K562 (cell line): ENCODE data around the gene VPS37B. TPM values are rescaled to one million over a fixed set of nuclear protein-coding genes. Genes with fewer than 3 reads are reported as not detected.

Source experiments
- CBX2 ChIP-seq: fragments of 200-600 bp; sonication (generic); IDR thresholded peaks from one replicate; pipeline ENCODE4 v1.6.1; 2012; ENCODE audit warnings: mild to moderate bottlenecking, low read length, inconsistent platforms; ENCODE audit not compliant: insufficient read depth, poor library complexity, severe bottlenecking
- CHD7 ChIP-seq: fragments of 200-600 bp; sonication (generic); IDR thresholded peaks from one replicate; pipeline ENCODE4 v1.6.1; 2012; ENCODE audit warnings: mild to moderate bottlenecking, low read depth, low read length, inconsistent platforms
- FOXJ2 ChIP-seq: fragments of 200-800 bp; sonication (Bioruptor generic); IDR thresholded peaks from 2 replicates; pipeline ENCODE4 v1.6.1; 2016; ENCODE audit warnings: missing genetic modification characterization, missing compliant biosample characterization
- GTF2B ChIP-seq: IDR thresholded peaks from 2 replicates; pipeline ENCODE4 v1.6.1; 2011; ENCODE audit not compliant: insufficient read length; ENCODE audit errors: extremely low read depth
- HDAC6 ChIP-seq: IDR thresholded peaks from 2 replicates; pipeline ENCODE4 v1.6.1; 2012; ENCODE audit warnings: low read depth, mild to moderate bottlenecking, control low read depth, inconsistent platforms, low read length, moderate library complexity
- MAFF ChIP-seq: IDR thresholded peaks from 2 replicates; pipeline ENCODE4 v1.6.1; 2012; ENCODE audit warnings: low read length, improper control_type of control experiment
- MAFK ChIP-seq: IDR thresholded peaks from 2 replicates; pipeline ENCODE4 v1.6.1; 2011; ENCODE audit warnings: low read length, improper control_type of control experiment
- NR1H2 ChIP-seq: sonication (generic); formaldehyde crosslinking; IDR thresholded peaks from 2 replicates; pipeline ENCODE4 v1.4.0; 2020; ENCODE audit warnings: mild to moderate bottlenecking, missing genetic modification reagents
- PPARD ChIP-seq: fragments of 250-450 bp; sonication (Bioruptor Pico); IDR thresholded peaks from 2 replicates; pipeline ENCODE4 v1.8.0; 2022; ENCODE audit warnings: inconsistent platforms, mild to moderate bottlenecking, moderate library complexity
- RBM14 ChIP-seq: fragments of 200-400 bp; formaldehyde crosslinking; IDR thresholded peaks from 2 replicates; pipeline ENCODE4 v1.6.1; 2018; ENCODE audit warnings: low read depth, mild to moderate bottlenecking, low read length, moderate library complexity, borderline replicate concordance; ENCODE audit not compliant: insufficient read depth
- ZBTB9 ChIP-seq: fragments of 450-650 bp; formaldehyde crosslinking; IDR thresholded peaks from 2 replicates; pipeline ENCODE4 v1.4.0; 2020; ENCODE audit warnings: mild to moderate bottlenecking, moderate library complexity
- ZKSCAN3 ChIP-seq: fragments of 250-450 bp; sonication (Bioruptor Pico); IDR thresholded peaks from 2 replicates; pipeline ENCODE4 v1.4.0; 2020
- ZNF444 ChIP-seq: fragments of 250-450 bp; sonication (Bioruptor Pico); IDR thresholded peaks from 2 replicates; pipeline ENCODE4 v1.4.0; 2020; ENCODE audit warnings: mild to moderate bottlenecking, moderate library complexity
- ZNF695 ChIP-seq: fragments of 450-650 bp; formaldehyde crosslinking; IDR thresholded peaks from 2 replicates; pipeline ENCODE4 v1.4.0; 2020; ENCODE audit warnings: mild to moderate bottlenecking, moderate library complexity
- polyA plus RNA-seq, 8 experiments: library from polyadenylated mRNA; depleted of rRNA in 4 of 8; stranded (reverse) in 5 of 8; unstranded in 3 of 8; fragments of >200 nt; fragmentation: Nextera tagmentation in 2 of 8; fragmentation: Illumina TruSeq in 1 of 8; extraction: Ambion mirVana in 2 of 8; extraction: Trizol in 1 of 8; gene quantifications; 2 replicates each; pipeline versions ENCODE4 v1.2.1 to v1.2.3, GENCODE V29; 2011 to 2014; ENCODE audit warnings: inconsistent platforms in 1 of 8, missing spikeins in 1 of 8
- total RNA-seq, 7 experiments: library from RNA; depleted of rRNA in 6 of 7; stranded (reverse); fragments of >200 nt in 6 of 7; fragmentation: Illumina TruSeq in 2 of 7; extraction: Trizol in 2 of 7; gene quantifications; 2 replicates each; pipeline versions ENCODE4 v1.2.1 to v1.2.3, GENCODE V29; 2011 to 2021; ENCODE audit warnings: low replicate concordance in 1 of 7

VPS37B gene
- total and polyA plus RNA-seq, 9 of the 15 experiments (the other 6 are each of a cell fraction or from before 2014, with no cell fraction given), result 0.28 to 37.4 (median 17.9) TPM

- no peak for TF ChIP-seq CHD7
- TF ChIP-seq ZNF695 (CRISPR knock-in tag), result no peak
- no peak for TF ChIP-seq ZKSCAN3 (CRISPR knock-in tag)
- TF ChIP-seq RBM14, result no peak
- TF ChIP-seq PPARD (CRISPR knock-in tag), result no peak
- no peak for TF ChIP-seq GTF2B
- TF ChIP-seq NR1H2 (CRISPR knock-in tag), result no peak
- TF ChIP-seq MAFF, result peak; percentile 68; the same call in 1 of the 2 replicates
- no peak for TF ChIP-seq FOXJ2 (tag)
- no peak for TF ChIP-seq CBX2
- no peak for TF ChIP-seq ZBTB9 (CRISPR knock-in tag)
- peak; percentile 62; the same call in 1 of the 2 replicates for TF ChIP-seq MAFK
- no peak for TF ChIP-seq HDAC6
- no peak for TF ChIP-seq ZNF444 (CRISPR knock-in tag)
These were observed 8.8 kb downstream of the VPS37B start (continued) for GRCh38 chr12:122886851-122887818.
